A549 (cell line): ENCODE results near the gene LRIT2. TPM values are rescaled to one million over a fixed set of nuclear protein-coding genes. Genes with fewer than 3 reads are reported as not detected.
"Not testable (repeated sequence)": the region's sequence is repeated elsewhere in the genome, so short reads cannot be mapped to it uniquely, and the experiment has no call there.

Experiments used
- ATAC-seq, 2 experiments: fragments of 200-7000 bp in 1 of 2; fragments of >200 bp in 1 of 2; cut with Nextera tagmentation in 1 of 2; cut with Tn5 transposase in 1 of 2; 3 replicates each; pipeline versions ENCODE4 v1.8.0 to v1.9.1; 2018 to 2020; ENCODE audit warnings: mild to moderate bottlenecking in 1 of 2, moderate library complexity in 1 of 2
- CTCF ChIA-PET: fragments of 300-600 bp; sonication (Branson Sonifier 250); formaldehyde crosslinking; extraction: SDS; loops from one replicate; lab custom pipeline; 2021; ENCODE audit warnings: antibody characterized with exemption, inconsistent platforms; lab: Yijun Ruan, JAX
- POLR2A ChIA-PET: fragments of 350-600 bp; formaldehyde crosslinking; extraction: SDS; loops from one replicate; lab custom pipeline; 2021; ENCODE audit warnings: antibody characterized with exemption, inconsistent platforms; lab: Yijun Ruan, JAX
- DNase-seq, 2 experiments: peaks; one replicate each; pipeline versions ENCODE4 v3.0.0 to v3.0.0-alpha.2; 2011 to 2016; ENCODE audit warnings: low read depth in 1 of 2, low spot score in 1 of 2
- FAIRE-seq: peaks from 2 replicates; lab custom pipeline; 2011; peaks lifted over from hg19 to GRCh38; lab: Jason Lieb, UNC
- H3K27ac ChIP-seq, 2 experiments: fragments of >200 bp; sonication (Bioruptor Twin); formaldehyde crosslinking; 3 replicates each; pipeline ENCODE4 v1.5.1; 2016 to 2017
- H3K4me1 ChIP-seq: fragments of >200 bp; sonication (Bioruptor Twin); formaldehyde crosslinking; 3 replicates; pipeline ENCODE4 v1.6.1; 2016
- H3K4me2 ChIP-seq: fragments of >200 bp; sonication (Bioruptor Twin); formaldehyde crosslinking; 3 replicates; pipeline ENCODE4 v1.6.1; 2016
- H3K4me3 ChIP-seq: fragments of >200 bp; sonication (Bioruptor Twin); formaldehyde crosslinking; 3 replicates; pipeline ENCODE4 v1.5.1; 2016
- H3K9me3 ChIP-seq: fragments of >200 bp; sonication (Bioruptor Twin); formaldehyde crosslinking; 3 replicates; pipeline ENCODE4 v1.6.1; 2016
- ATOH8 ChIP-seq: fragments of 250-450 bp; sonication (Bioruptor Pico); IDR thresholded peaks from 2 replicates; pipeline ENCODE4 v1.5.0; 2020; ENCODE audit warnings: low read depth, mild to moderate bottlenecking, moderate library complexity
- CHD2 ChIP-seq: fragments of 150-350 bp; IDR thresholded peaks from 2 replicates; pipeline ENCODE4 v1.6.1; 2014; ENCODE audit warnings: low read length; ENCODE audit not compliant: partially characterized antibody
- CHD4 ChIP-seq: fragments of 200-600 bp; sonication (generic); IDR thresholded peaks from 2 replicates; pipeline ENCODE4 v1.6.1; 2016; ENCODE audit warnings: antibody characterized with exemption, mild to moderate bottlenecking, borderline replicate concordance
- CTCF ChIP-seq: fragments of >200 bp; sonication (Bioruptor Twin); formaldehyde crosslinking; IDR thresholded peaks from 3 replicates; pipeline ENCODE4 v1.5.1; 2016
- FOXS1 ChIP-seq: fragments of 250-450 bp; sonication (Bioruptor Pico); IDR thresholded peaks from 2 replicates; pipeline ENCODE4 v1.5.0; 2020; ENCODE audit warnings: mild to moderate bottlenecking, moderate library complexity
- HDAC2 ChIP-seq: fragments of 200-600 bp; sonication (generic); IDR thresholded peaks from 2 replicates; pipeline ENCODE4 v1.6.1; 2016
- HES2 ChIP-seq: fragments of >200 bp; sonication (Bioruptor Twin); formaldehyde crosslinking; IDR thresholded peaks from 2 replicates; pipeline ENCODE4 v1.6.1; 2016
- HOXB5 ChIP-seq: fragments of 250-450 bp; sonication (Bioruptor Pico); IDR thresholded peaks from 2 replicates; pipeline ENCODE4 v1.5.0; 2020; ENCODE audit warnings: mild to moderate bottlenecking, moderate library complexity
- KDM5A ChIP-seq: fragments of 200-600 bp; sonication (generic); IDR thresholded peaks from 2 replicates; pipeline ENCODE4 v1.6.1; 2016; ENCODE audit warnings: antibody characterized with exemption, mild to moderate bottlenecking
- MAZ ChIP-seq: fragments of 150-350 bp; IDR thresholded peaks from 2 replicates; pipeline ENCODE4 v1.6.1; 2014; ENCODE audit warnings: antibody characterized with exemption, low read depth, low read length, borderline replicate concordance
- NFE2L2 ChIP-seq: fragments of 150-350 bp; conservative IDR thresholded peaks from 2 replicates; pipeline ENCODE4 v1.6.1; 2014; ENCODE audit warnings: low read length
- NR3C1 ChIP-seq: fragments of >200 bp; sonication (Bioruptor Twin); formaldehyde crosslinking; IDR thresholded peaks from 3 replicates; pipeline ENCODE4 v1.6.1; 2017
- POLR2A ChIP-seq: IDR thresholded peaks from 2 replicates; pipeline ENCODE4 v1.6.1; 2012; ENCODE audit warnings: mild to moderate bottlenecking, low read length
- RCOR1 ChIP-seq: fragments of 150-350 bp; IDR thresholded peaks from 2 replicates; pipeline ENCODE4 v1.6.1; 2014; ENCODE audit warnings: antibody characterized with exemption, low read length, low read depth
- REST ChIP-seq: fragments of 200-600 bp; sonication (generic); IDR thresholded peaks from 2 replicates; pipeline ENCODE4 v1.6.1; 2016; ENCODE audit warnings: antibody characterized with exemption, mild to moderate bottlenecking, moderate library complexity
- ZC3H11A ChIP-seq: fragments of 450-650 bp; IDR thresholded peaks from 2 replicates; pipeline ENCODE4 v1.6.1; 2014; ENCODE audit warnings: antibody characterized with exemption, mild to moderate bottlenecking
- WGBS: methylation state at CpG from one replicate; pipeline ENCODE4 v1.1.6; 2017; ENCODE audit errors: missing lambda C conversion rate; 5-methylcytosine and 5-hydroxymethylcytosine counted together
- polyA plus RNA-seq, 4 experiments: library from polyadenylated mRNA; depleted of rRNA in 3 of 4; stranded (reverse); fragments of >200 nt; fragmentation: RNase III in 1 of 4; extraction: RNeasy Plus Mini Kit Qiagen cat#74134 plus additional on column Dnase treatment in 1 of 4; gene quantifications; 2 replicates in 3 of 4; 3 replicates in 1 of 4; pipeline ENCODE4 v1.2.3, GENCODE V29; 2011 to 2017

The LRIT2 gene
- polyA plus RNA-seq, 2 of the 4 experiments (the other 2 are of a cell fraction): not detected

- ChIA-PET POLR2A (no interaction called here), CTCF (interaction anchor here (1.5 kb wide), 1 partner anchor 9 kb away, joined by 5 read pairs; the partner anchor contains the start of gene CDHR1)
- FAIRE-seq (no peak), DNase-seq (no peak), ATAC-seq (no peak)
- WGBS: 37% methylated on average over 11 of the region's 11 CpGs
- Histone ChIP-seq H3K4me2 (no peak overlapping the region), H3K4me3 (no peak overlapping the region), H3K9me3 (no peaks in the 10 kb centered on the region), H3K4me1 (no peaks in the 10 kb centered on the region), H3K27ac (no peak overlapping the region)
- TF ChIP-seq POLR2A (no peak), RCOR1 (no peak), REST (no peak), HES2 (no peak), CHD2 (no peak), ZC3H11A (no peak), HOXB5 (no peak)
Observed at GRCh38 chr10:84185526-84186175, 39.7 kb downstream of the LRIT2 start.

- ATAC-seq: no peak
- DNase-seq: no peak
- H3K9me3 ChIP-seq: no peaks in the 10 kb centered on the region
- TF ChIP-seq REST (no peak), HDAC2 (no peak), MAZ (no peak), FOXS1 (CRISPR knock-in tag) (no peak), KDM5A (no peak)
- FAIRE-seq: no peak
- H3K4me3 ChIP-seq: no peak overlapping the region
- CTCF ChIA-PET: interaction anchor here (0.7 to 1.5 kb wide), 2 partner anchors 10 to 474 kb away, joined by 3 to 5 read pairs; partner anchors contain the start of gene CDHR1
- H3K27ac ChIP-seq: no peak overlapping the region
- no peak overlapping the region for H3K4me2 ChIP-seq
- POLR2A ChIA-PET: no interaction called here
- H3K4me1 ChIP-seq: no peaks in the 10 kb centered on the region; the same call in 2 of the 3 replicates
- WGBS: 22% methylated on average over 4 of the region's 4 CpGs
Observed at GRCh38 chr10:84184517-84184916, 40.8 kb downstream of the LRIT2 start.

- POLR2A ChIA-PET: no interaction called here
- H3K4me3 ChIP-seq: no peak overlapping the region
- H3K9me3 ChIP-seq: no peaks in the 10 kb centered on the region
- H3K4me1 ChIP-seq: no peaks in the 10 kb centered on the region; the same call in 2 of the 3 replicates
- no peak for TF ChIP-seq ATOH8 (CRISPR knock-in tag)
- TF ChIP-seq CHD4: no peak
- no peak for TF ChIP-seq NFE2L2
- TF ChIP-seq NR3C1: no peak
- TF ChIP-seq CTCF: no peak
- TF ChIP-seq, all 56 proteins: peak for 0
- H3K4me2 ChIP-seq: no peak overlapping the region
- DNase-seq (no peak), ATAC-seq (no peak), FAIRE-seq (no peak)
- CTCF ChIA-PET: no interaction called here
- WGBS: 67% methylated on average over 5 of the region's 5 CpGs
- H3K27ac ChIP-seq: no peak overlapping the region
Observed at GRCh38 chr10:84181631-84182030, 43.7 kb downstream of the LRIT2 start.

- POLR2A ChIA-PET, H3K27ac ChIP-seq, H3K4me3 ChIP-seq, CTCF ChIA-PET, FAIRE-seq, ATAC-seq, H3K4me2 ChIP-seq, H3K9me3 ChIP-seq, DNase-seq, H3K4me1 ChIP-seq: not testable (repeated sequence)
- WGBS: 94% methylated on average over 14 of the region's 22 CpGs
Observed at GRCh38 chr10:84180386-84180785, 45.0 kb downstream of the LRIT2 start.
